Small intestine (tissue), 7 donors: ENCODE results near the gene SOAT2. TPM values are rescaled to one million over a fixed set of nuclear protein-coding genes. Genes with fewer than 3 reads are reported as not detected.
A peak's percentile ranks its signal among the peaks of the same experiment; 100 is the strongest.

ENCODE experiments used
- DNase-seq, 2 donors: peaks; one replicate each; pipeline versions ENCODE4 v3.0.0 to v3.0.0-alpha.2; 2013
- FAIRE-seq: peaks from 2 replicates; lab custom pipeline; 2012; peaks lifted over from hg19 to GRCh38; lab: Jason Lieb, UNC
- H3K27ac ChIP-seq, 3 donors: one replicate each; pipeline ENCODE4 v1.5.1; 2013; ENCODE audit warnings: low read length in 2 of 3, mild to moderate bottlenecking in 2 of 3, control low read depth in 1 of 3, inconsistent platforms in 1 of 3, low read depth in 1 of 3, moderate library complexity in 1 of 3
- H3K27me3 ChIP-seq, 3 donors: one replicate each; pipeline ENCODE4 v1.6.1; 2013; ENCODE audit warnings: low read length in 3 of 3, inconsistent platforms in 1 of 3; ENCODE audit not compliant: control insufficient read depth in 3 of 3, insufficient read depth in 3 of 3
- H3K36me3 ChIP-seq, 3 donors: one replicate each; pipeline ENCODE4 v1.6.1; 2013; ENCODE audit warnings: low read length in 3 of 3, inconsistent platforms in 1 of 3, low read depth in 1 of 3, mild to moderate bottlenecking in 1 of 3, moderate library complexity in 1 of 3; ENCODE audit not compliant: control insufficient read depth in 3 of 3, insufficient read depth in 2 of 3
- H3K4me1 ChIP-seq, 3 donors: one replicate each; pipeline ENCODE4 v1.6.1; 2013; ENCODE audit warnings: low read length in 2 of 3, inconsistent platforms in 1 of 3, low read depth in 1 of 3, mild to moderate bottlenecking in 1 of 3, moderate library complexity in 1 of 3; ENCODE audit not compliant: control insufficient read depth in 3 of 3, insufficient read depth in 2 of 3
- H3K4me3 ChIP-seq, 3 donors: one replicate each; pipeline ENCODE4 v1.5.1; 2013; ENCODE audit warnings: low read length in 3 of 3, control low read depth in 1 of 3, inconsistent platforms in 1 of 3, low read depth in 1 of 3, mild to moderate bottlenecking in 1 of 3, moderate library complexity in 1 of 3
- H3K9me3 ChIP-seq, 2 donors: one replicate each; pipeline ENCODE4 v1.6.1; 2013; ENCODE audit warnings: low read depth in 1 of 2, low read length in 1 of 2; ENCODE audit not compliant: control insufficient read depth in 2 of 2, insufficient read depth in 1 of 2
- WGBS, 3 donors: extraction: QIAGEN DNeasy Blood & Tissue Kit; methylation state at CpG; one replicate each; pipeline ENCODE4 v1.1.7; 2013; 5-methylcytosine and 5-hydroxymethylcytosine counted together
- polyA plus RNA-seq, 4 donors: library from polyadenylated mRNA; stranded (reverse) in 3 of 4; unstranded in 1 of 4; fragments of 200-250 nt in 3 of 4; fragments of 120-200 nt in 1 of 4; gene quantifications; one replicate each; pipeline versions ENCODE4 v1.2.1 to v1.2.3, GENCODE V29; 2013
- donor health status: healthy with polysubstance abuse.
- donor health status: control.
- donor health status: control.
- donor health status: Bipolar disorder and iron deficiency.
- donor health status: healthy.

Gene SOAT2
- polyA plus RNA-seq, 4 donors, result 4.2 to 141 (median 85.7) TPM

- no peak for FAIRE-seq
- no peaks in the 10 kb centered on the region for H3K4me1 ChIP-seq
- H3K36me3 ChIP-seq, result peaks cover 0 to 14% (median 0%) of the 10 kb centered on the region in 3 donors
- 81 to 89% (median 83%) methylated on average over 10 of the region's 10 CpGs for WGBS, 3 donors
- peaks cover 0 to 1% (median 0%) of the 10 kb centered on the region in 3 donors for H3K27me3 ChIP-seq
- no peak overlapping the region for H3K4me3 ChIP-seq
- H3K9me3 ChIP-seq, result no peaks in the 10 kb centered on the region
- no peak overlapping the region for H3K27ac ChIP-seq
- no peak for DNase-seq
These were observed 25.7 kb downstream of the SOAT2 start for GRCh38 chr12:53128780-53129569.

- H3K4me1 ChIP-seq, result no peaks in the 10 kb centered on the region
- H3K36me3 ChIP-seq, result peaks cover 0 to 9% (median 0%) of the 10 kb centered on the region in 3 donors
- no peak overlapping the region for H3K4me3 ChIP-seq
- 90 to 94% (median 91%) methylated on average over 2 of the region's 2 CpGs for WGBS, 3 donors
- FAIRE-seq (no peak), DNase-seq (no peak)
- peaks cover 0 to 1% (median 0%) of the 10 kb centered on the region in 3 donors for H3K27me3 ChIP-seq
- peaks cover 0 to 7% of the 10 kb centered on the region in 2 donors for H3K9me3 ChIP-seq
- H3K27ac ChIP-seq, result no peak overlapping the region
These were observed 28.6 kb downstream of the SOAT2 start for GRCh38 chr12:53131844-53132243.

GRCh38 chr12:53133722-53134121, 30.4 kb downstream of the SOAT2 start:
- Histone ChIP-seq H3K4me1 (no peaks in the 10 kb centered on the region), H3K9me3 (peaks cover 0 to 10% of the 10 kb centered on the region in 2 donors), H3K27ac (no peak overlapping the region), H3K27me3 (no peaks in the 10 kb centered on the region), H3K36me3 (peaks cover 0 to 4% (median 0%) of the 10 kb centered on the region in 3 donors), H3K4me3 (no peak overlapping the region)
- 90 to 94% (median 90%) methylated on average over 3 of the region's 3 CpGs for WGBS, 3 donors
- DNase-seq (no peak), FAIRE-seq (no peak)

DNA sequence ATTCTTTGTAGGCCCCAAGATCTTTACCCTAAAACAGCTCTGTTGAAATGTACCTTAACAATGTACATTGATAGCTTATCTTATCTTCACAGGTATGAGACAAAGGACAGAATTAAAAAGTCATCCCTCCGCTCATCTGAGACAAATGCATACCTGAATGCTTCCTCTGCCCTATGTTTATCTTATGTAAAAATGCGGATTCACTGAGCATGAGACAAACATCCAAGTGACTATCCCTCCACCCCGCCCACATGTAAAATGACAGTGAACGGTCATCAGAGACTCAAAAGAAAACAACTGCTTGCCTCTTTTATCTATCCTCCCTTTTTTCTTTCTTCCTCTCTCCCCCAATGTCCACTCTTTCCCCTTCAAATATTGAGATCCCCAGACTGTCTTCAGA, 40.1 kb downstream of the SOAT2 start:
- H3K27me3 ChIP-seq, result no peaks in the 10 kb centered on the region
- 63 to 77% (median 75%) methylated on average over 4 of the region's 4 CpGs for WGBS, 3 donors
- DNase-seq (no peak), FAIRE-seq (no peak)
- peaks cover 0 to 10% of the 10 kb centered on the region in 2 donors for H3K9me3 ChIP-seq
- H3K27ac ChIP-seq, result no peak overlapping the region
- H3K4me1 ChIP-seq, result peaks cover 0 to 5% (median 0%) of the 10 kb centered on the region in 3 donors
- no peaks in the 10 kb centered on the region for H3K36me3 ChIP-seq
- no peak overlapping the region for H3K4me3 ChIP-seq

DNA sequence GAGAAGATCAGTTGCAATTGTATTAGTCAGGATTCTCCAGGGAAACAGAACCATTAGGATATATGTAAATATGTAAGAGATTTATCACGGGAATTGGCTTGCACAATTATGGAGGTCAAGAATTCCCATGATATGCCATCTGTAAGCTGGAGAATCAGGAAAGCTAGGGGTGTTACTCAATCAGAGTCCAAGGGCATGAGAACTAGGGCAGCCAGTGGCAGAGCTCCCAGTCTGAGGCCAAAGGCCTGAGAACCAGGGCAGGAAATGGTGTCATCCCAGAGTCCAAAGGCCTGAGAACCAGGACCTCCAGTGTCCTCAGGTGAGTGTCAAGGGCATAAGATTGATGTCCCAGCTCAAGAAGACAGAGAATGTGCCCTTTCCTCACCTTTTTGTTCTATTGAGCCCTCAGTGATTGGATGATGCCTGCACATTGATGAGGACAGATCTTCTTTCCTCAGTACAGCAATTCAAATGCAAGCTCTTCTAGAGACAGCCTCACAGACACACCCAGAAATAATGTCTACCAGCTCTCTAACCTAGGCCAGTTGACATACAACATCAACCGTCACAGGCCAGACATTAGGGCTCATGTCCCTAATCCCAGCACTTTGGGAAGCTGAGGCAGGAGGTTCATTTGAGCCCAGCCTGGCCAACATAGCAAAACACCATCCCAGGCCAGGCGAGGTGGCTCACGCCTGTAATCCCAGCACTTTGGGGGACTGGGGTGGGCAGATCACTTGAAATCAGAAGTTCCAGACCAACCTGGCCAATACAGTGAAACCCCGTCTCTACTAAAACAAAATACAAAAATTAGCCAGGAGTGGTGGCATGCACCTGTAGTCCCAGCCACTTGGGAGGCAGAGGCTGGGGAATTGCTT, 42.3 kb downstream of the SOAT2 start:
- DNase-seq (peak; percentile 76 to 87), FAIRE-seq (no peak)
- Histone ChIP-seq H3K27me3 (no peaks in the 10 kb centered on the region), H3K36me3 (no peaks in the 10 kb centered on the region), H3K27ac (peak overlapping the region in 1 of 3 donors; percentile 39), H3K4me3 (no peak overlapping the region), H3K9me3 (no peaks in the 10 kb centered on the region), H3K4me1 (peaks cover 0 to 5% (median 0%) of the 10 kb centered on the region in 3 donors)
- WGBS, 3 donors, result 79 to 87% (median 80%) methylated on average over 5 of the region's 5 CpGs

GRCh38 chr12:53147181-53147580, 43.9 kb downstream of the SOAT2 start:
- no peak for FAIRE-seq
- Histone ChIP-seq H3K27ac (no peak overlapping the region), H3K27me3 (no peaks in the 10 kb centered on the region), H3K36me3 (no peaks in the 10 kb centered on the region), H3K4me1 (peaks cover 0 to 5% (median 0%) of the 10 kb centered on the region in 3 donors), H3K4me3 (no peak overlapping the region), H3K9me3 (no peaks in the 10 kb centered on the region)
- DNase-seq, result no peak
- 92 to 96% (median 95%) methylated on average over 5 of the region's 5 CpGs for WGBS, 3 donors

GRCh38 chr12:53147653-53148052, 44.4 kb downstream of the SOAT2 start:
- FAIRE-seq (no peak), DNase-seq (no peak)
- 90 to 91% (median 91%) methylated on average over 15 of the region's 15 CpGs for WGBS, 3 donors
- Histone ChIP-seq H3K36me3 (no peaks in the 10 kb centered on the region), H3K4me1 (peaks cover 0 to 5% (median 0%) of the 10 kb centered on the region in 3 donors), H3K27ac (no peak overlapping the region), H3K4me3 (no peak overlapping the region), H3K9me3 (no peaks in the 10 kb centered on the region), H3K27me3 (no peaks in the 10 kb centered on the region)

DNA sequence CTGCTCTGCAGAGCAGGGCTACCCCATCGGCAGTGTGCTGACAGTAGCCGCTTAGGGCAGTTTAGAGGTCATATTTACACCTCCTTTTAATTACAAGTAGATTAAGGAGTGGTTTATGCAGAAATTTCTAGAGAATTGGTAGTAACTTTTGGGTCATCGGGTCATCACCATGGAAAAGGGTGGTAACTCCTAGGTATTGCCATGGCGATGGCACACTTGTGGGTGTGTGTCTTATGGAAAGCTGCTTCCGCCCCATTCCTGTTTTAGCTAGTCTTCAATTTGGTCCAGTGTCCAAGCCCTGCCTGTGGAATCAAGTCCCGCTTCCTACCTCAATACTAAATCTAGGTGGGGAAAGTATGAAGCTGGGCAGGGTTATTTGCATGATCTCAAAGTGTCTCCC, 47.8 kb downstream of the SOAT2 start:
- no peak for DNase-seq
- H3K4me3 ChIP-seq, result no peak overlapping the region
- no peak overlapping the region for H3K27ac ChIP-seq
- H3K27me3 ChIP-seq, result no peaks in the 10 kb centered on the region
- 89 to 91% (median 90%) methylated on average over 6 of the region's 6 CpGs for WGBS, 3 donors
- FAIRE-seq, result no peak
- no peaks in the 10 kb centered on the region for H3K36me3 ChIP-seq
- H3K4me1 ChIP-seq, result no peaks in the 10 kb centered on the region
- H3K9me3 ChIP-seq, result no peaks in the 10 kb centered on the region
